Muscle of arm (tissue), 12 donors: Measurements from ENCODE around the gene FIP1L1. TPM values are rescaled to one million over a fixed set of nuclear protein-coding genes. Genes with fewer than 3 reads are reported as not detected.
"Not testable (repeated sequence)": the region's sequence is repeated elsewhere in the genome, so short reads cannot be mapped to it uniquely, and the experiment has no call there.

Experiments
- DNase-seq: peaks from one replicate; pipeline ENCODE4 v3.0.0-alpha.2; 2013
- polyA plus RNA-seq, 12 donors: library from polyadenylated mRNA; unstranded; fragments of 120-200 nt; gene quantifications; one replicate each; pipeline ENCODE4 v1.2.1, GENCODE V29; 2013; ENCODE audit not compliant: insufficient read length in 12 of 12

The FIP1L1 gene
- polyA plus RNA-seq, 12 donors: 40.0 to 88.1 (median 50.2) TPM; not detected in 1

GRCh38 chr4:53371843-53372521, 5.5 kb upstream of the FIP1L1 start:
- no peak for DNase-seq

- no peak for DNase-seq
Observed at GRCh38 chr4:53374777-53375258, 2.6 kb upstream of the FIP1L1 start.

GRCh38 chr4:53376900-53377299, 541 bp upstream of the FIP1L1 start:
- no peak for DNase-seq

- no peak for DNase-seq
Observed at GRCh38 chr4:53378171-53378482, 686 bp downstream of the FIP1L1 start.

- no peak for DNase-seq
Observed at GRCh38 chr4:53380221-53380620, 2.8 kb downstream of the FIP1L1 start.

- not testable (repeated sequence) for DNase-seq
Observed at GRCh38 chr4:53409479-53409878, 32.0 kb downstream of the FIP1L1 start.

GRCh38 chr4:53419208-53419607, 41.8 kb downstream of the FIP1L1 start:
- no peak for DNase-seq

- DNase-seq: no peak
Observed at GRCh38 chr4:53421791-53422190, 44.4 kb downstream of the FIP1L1 start.

GRCh38 chr4:53422367-53422766, 44.9 kb downstream of the FIP1L1 start:
- DNase-seq: no peak

GRCh38 chr4:53424280-53424679, 46.8 kb downstream of the FIP1L1 start:
- DNase-seq: no peak

- no peak for DNase-seq
Observed at GRCh38 chr4:53427366-53427765, 49.9 kb downstream of the FIP1L1 start.

GRCh38 chr4:53431052-53431451, 53.6 kb downstream of the FIP1L1 start:
- no peak for DNase-seq

- DNase-seq: no peak
Observed at GRCh38 chr4:53432528-53433424, 55.3 kb downstream of the FIP1L1 start.

- no peak for DNase-seq
Observed at GRCh38 chr4:53436251-53436650, 58.8 kb downstream of the FIP1L1 start.

- DNase-seq: no peak
Observed at GRCh38 chr4:53441564-53441963, 64.1 kb downstream of the FIP1L1 start.

GRCh38 chr4:53444954-53445353, 67.5 kb downstream of the FIP1L1 start:
- DNase-seq: no peak

GRCh38 chr4:53450773-53451172, 73.3 kb downstream of the FIP1L1 start:
- no peak for DNase-seq

GRCh38 chr4:53453385-53453784, 75.9 kb downstream of the FIP1L1 start:
- DNase-seq: no peak

- DNase-seq: no peak
Observed at GRCh38 chr4:53455766-53456165, 78.3 kb downstream of the FIP1L1 start.

- DNase-seq: no peak
Observed at GRCh38 chr4:53456178-53456577, 78.7 kb downstream of the FIP1L1 start.

GRCh38 chr4:53459548-53459947, 82.1 kb downstream of the FIP1L1 start:
- no peak for DNase-seq

GRCh38 chr4:53461244-53461643, 83.8 kb downstream of the FIP1L1 start:
- no peak for DNase-seq

- no peak for DNase-seq
Observed at GRCh38 chr4:53463340-53463739, 85.9 kb downstream of the FIP1L1 start.
